OCI-LY1 (cell line): ENCODE data around the gene KPNA3.
A peak's percentile ranks its signal among the peaks of the same experiment; 100 is the strongest.

Experiments used
- CTCF ChIP-seq: fragments of 200-600 bp; sonication (generic), shearing (Covaris generic); IDR thresholded peaks from 2 replicates; pipeline ENCODE4 v1.5.1; 2017; ENCODE audit warnings: mild to moderate bottlenecking, antibody characterized with exemption, low read length, moderate library complexity, mixed read lengths
- EZH2 ChIP-seq: fragments of 200-600 bp; sonication (generic), shearing (Covaris generic); IDR thresholded peaks from 2 replicates; pipeline ENCODE4 v1.8.0; 2017; ENCODE audit warnings: borderline replicate concordance, mixed run types, mild to moderate bottlenecking, antibody characterized with exemption, low read length, moderate library complexity, mixed read lengths

GRCh38 chr13:49679246-49679645, 113.2 kb downstream of the KPNA3 start:
- TF ChIP-seq CTCF: peak; percentile 64
- TF ChIP-seq EZH2: no peak
